HG03342 (cell line): ENCODE measurements around the gene RNF223.
A peak's percentile ranks its signal among the peaks of the same experiment; 100 is the strongest.
"Not testable (repeated sequence)": the region's sequence is repeated elsewhere in the genome, so short reads cannot be mapped to it uniquely, and the experiment has no call there.

Experiments
- ATAC-seq: cut with Tn5 transposase; IDR thresholded peaks from one replicate; pipeline ENCODE4 v1.9.1; 2021; ENCODE audit warnings: mild to moderate bottlenecking, moderate library complexity; ENCODE audit not compliant: unreplicated experiment

Gene RNF223

GRCh38 chr1:1074631-1075147, 583 bp upstream of the RNF223 start:
- ATAC-seq = no peak

- no peak for ATAC-seq
Measured at GRCh38 chr1:1072849-1073742, 1.0 kb downstream of the RNF223 start.

GRCh38 chr1:1072299-1072848, 1.7 kb downstream of the RNF223 start:
- ATAC-seq = no peak

GRCh38 chr1:1071486-1072298, 2.4 kb downstream of the RNF223 start:
- no peak for ATAC-seq

- no peak for ATAC-seq
Measured at GRCh38 chr1:1069711-1070676, 4.1 kb downstream of the RNF223 start.

- ATAC-seq = peak; percentile 45
Measured at GRCh38 chr1:1069056-1069710, 4.9 kb downstream of the RNF223 start.

GRCh38 chr1:1068517-1069055, 5.5 kb downstream of the RNF223 start:
- peak; percentile 22 for ATAC-seq

- no peak for ATAC-seq
Measured at GRCh38 chr1:1067860-1068516, 6.1 kb downstream of the RNF223 start.

GRCh38 chr1:1067284-1067859, 6.7 kb downstream of the RNF223 start:
- no peak for ATAC-seq

GRCh38 chr1:1066403-1067283, 7.5 kb downstream of the RNF223 start:
- ATAC-seq = no peak

GRCh38 chr1:1065940-1066304, 8.2 kb downstream of the RNF223 start:
- not testable (repeated sequence) for ATAC-seq

- no peak for ATAC-seq
Measured at GRCh38 chr1:1065265-1065939, 8.7 kb downstream of the RNF223 start.

GRCh38 chr1:1063945-1064831, 9.9 kb downstream of the RNF223 start:
- ATAC-seq = peak; percentile 37

GRCh38 chr1:1063261-1063944, 10.7 kb downstream of the RNF223 start:
- no peak for ATAC-seq

GRCh38 chr1:1062348-1063163, 11.6 kb downstream of the RNF223 start:
- ATAC-seq = no peak
